Measurements from ENCODE around the gene IL1RL2.

GRCh38 chr2:102217032-102217431 lies 30.2 kb downstream of the IL1RL2 start:
- no peak for TF ChIP-seq YY1 (IDR thresholded peaks at IDR 0.05; ENCODE audit: insufficient read depth, insufficient read length)
- no peak for TF ChIP-seq SUZ12 (IDR thresholded peaks at IDR 0.05; ENCODE audit: extremely low read depth, insufficient read depth, insufficient read length)
- no peak for TF ChIP-seq ZNF274 (IDR thresholded peaks at IDR 0.05; ENCODE audit: low read depth, low read length)
